GM12878 (cell line): Measurements from ENCODE around the gene SMARCC1. TPM values are rescaled to one million over a fixed set of nuclear protein-coding genes. Genes with fewer than 3 reads are reported as not detected.

Experiments used
- ATAC-seq: fragments of 200-7000 bp; cut with Tn5 transposase; 3 replicates; pipeline ENCODE4 v1.9.1; 2020; ENCODE audit warnings: mild to moderate bottlenecking, moderate library complexity
- BruUV-seq: library from RNA; stranded (reverse); fragments of 400-500 nt; replicated peaks from 2 replicates; lab custom pipeline; 2021; lab: Mats Ljungman, UMichigan
- CTCF ChIA-PET: fragments of 300-600 bp; sonication (Branson Sonifier 250); formaldehyde crosslinking; extraction: SDS; loops from one replicate; lab custom pipeline; 2021; ENCODE audit warnings: inconsistent platforms; lab: Yijun Ruan, JAX
- POLR2A ChIA-PET: fragments of 350-600 bp; formaldehyde crosslinking; extraction: SDS; loops from one replicate; lab custom pipeline; 2021; ENCODE audit warnings: inconsistent platforms; lab: Charles Lee
- RAD21 ChIA-PET: fragments of 300-600 bp; sonication (Branson Sonifier 250); formaldehyde crosslinking; loops from one replicate; lab custom pipeline; 2023; ENCODE audit warnings: antibody characterized with exemption; ENCODE audit not compliant: unreplicated experiment; lab: Charles Lee
- SMC1A ChIA-PET: fragments of 300-600 bp; sonication (Branson Sonifier 250); formaldehyde crosslinking; loops from one replicate; lab custom pipeline; 2023; ENCODE audit not compliant: unreplicated experiment, uncharacterized antibody; lab: Charles Lee
- DNase-seq: peaks from one replicate; pipeline ENCODE4 v3.0.0-alpha.2; 2011; ENCODE audit warnings: low read depth, low spot score
- FAIRE-seq: peaks from 3 replicates; lab custom pipeline; 2011; peaks lifted over from hg19 to GRCh38; lab: Jason Lieb, UNC
- H2AFZ ChIP-seq: 2 replicates; pipeline ENCODE4 v1.6.0; 2011; ENCODE audit warnings: low read depth, low read length, control low read depth; ENCODE audit not compliant: control insufficient read depth
- H3K27ac ChIP-seq: 2 replicates; pipeline ENCODE4 v1.5.1; 2011; ENCODE audit warnings: control low read depth; ENCODE audit not compliant: control insufficient read depth, insufficient read depth
- H3K27me3 ChIP-seq, 2 experiments: replicated peaks in 1 of 2; 2 replicates each; pipeline versions ENCODE4 v1.6.0 to v1.6.1; 2011; ENCODE audit warnings: low read length in 1 of 2; ENCODE audit not compliant: control insufficient read depth in 2 of 2, insufficient read depth in 2 of 2
- H3K36me3 ChIP-seq, 2 experiments: 2 replicates each; pipeline ENCODE4 v1.5.1; 2011; ENCODE audit warnings: low read length in 1 of 2; ENCODE audit not compliant: control insufficient read depth in 2 of 2, insufficient read depth in 2 of 2
- H3K4me1 ChIP-seq: 2 replicates; pipeline ENCODE4 v1.6.1; 2011; ENCODE audit warnings: mild to moderate bottlenecking, low read length, moderate library complexity, mixed read lengths; ENCODE audit not compliant: control insufficient read depth, insufficient read depth
- H3K4me2 ChIP-seq: 2 replicates; pipeline ENCODE4 v1.6.0; 2011; ENCODE audit warnings: control low read depth; ENCODE audit not compliant: control insufficient read depth, insufficient read depth
- H3K4me3 ChIP-seq: fragments of 200-600 bp; sonication (generic); 2 replicates; pipeline ENCODE4 v1.5.1; 2016
- H3K79me2 ChIP-seq: 2 replicates; pipeline ENCODE4 v1.6.0; 2011; ENCODE audit warnings: low read length; ENCODE audit not compliant: control insufficient read depth, insufficient read depth
- H3K9ac ChIP-seq: 2 replicates; pipeline ENCODE4 v1.8.0; 2011; ENCODE audit warnings: low read length, control low read depth, mixed read lengths; ENCODE audit not compliant: control insufficient read depth, insufficient read depth
- H3K9me3 ChIP-seq: replicated peaks from 3 replicates; pipeline ENCODE4 v1.5.1; 2011; ENCODE audit warnings: mild to moderate bottlenecking, low read length; ENCODE audit not compliant: control insufficient read depth, insufficient read depth
- H4K20me1 ChIP-seq: 2 replicates; pipeline ENCODE4 v1.6.0; 2011; ENCODE audit not compliant: control insufficient read depth, insufficient read depth
- CREM ChIP-seq: IDR thresholded peaks from 2 replicates; pipeline ENCODE4 v1.6.1; 2014; ENCODE audit warnings: antibody characterized with exemption, low read depth
- DPF2 ChIP-seq: fragments of 450-650 bp; IDR thresholded peaks from 2 replicates; pipeline ENCODE4 v1.6.1; 2017; ENCODE audit warnings: mild to moderate bottlenecking
- FOS ChIP-seq: IDR thresholded peaks from 3 replicates; pipeline ENCODE4 v1.6.1; 2011; ENCODE audit warnings: borderline replicate concordance; ENCODE audit not compliant: insufficient read length; ENCODE audit errors: extremely low read depth
- HDAC2 ChIP-seq: fragments of 200-600 bp; sonication (generic); IDR thresholded peaks from 2 replicates; pipeline ENCODE4 v1.6.1; 2017
- IRF3 ChIP-seq: fragments of 450-650 bp; IDR thresholded peaks from 2 replicates; pipeline ENCODE4 v1.6.1; 2014; ENCODE audit warnings: mild to moderate bottlenecking
- MTA3 ChIP-seq: IDR thresholded peaks from 2 replicates; pipeline ENCODE4 v1.6.1; 2012; ENCODE audit warnings: low read length, inconsistent platforms, borderline replicate concordance
- MYB ChIP-seq: fragments of 150-350 bp; IDR thresholded peaks from 2 replicates; pipeline ENCODE4 v1.6.1; 2014; ENCODE audit warnings: mild to moderate bottlenecking, low read depth, low read length, borderline replicate concordance
- MYC ChIP-seq: IDR thresholded peaks from 2 replicates; pipeline ENCODE4 v1.6.1; 2011; ENCODE audit warnings: mild to moderate bottlenecking, low read length, moderate library complexity, inconsistent platforms; ENCODE audit not compliant: insufficient read depth, insufficient replicate concordance, insufficient read length, severe bottlenecking
- POLR2A ChIP-seq: IDR thresholded peaks from 2 replicates; pipeline ENCODE4 v1.6.1; 2011; ENCODE audit warnings: low read depth, mild to moderate bottlenecking, low read length
- SKIL ChIP-seq: fragments of 450-650 bp; IDR thresholded peaks from 2 replicates; pipeline ENCODE4 v1.6.1; 2017; ENCODE audit warnings: mild to moderate bottlenecking, low read depth, inconsistent platforms; ENCODE audit not compliant: poor library complexity, severe bottlenecking
- SMAD1 ChIP-seq: fragments of 450-650 bp; IDR thresholded peaks from 2 replicates; pipeline ENCODE4 v1.6.1; 2018; ENCODE audit warnings: mild to moderate bottlenecking, low read depth; ENCODE audit not compliant: partially characterized antibody
- SREBF2 ChIP-seq: IDR thresholded peaks from 2 replicates; pipeline ENCODE4 v1.6.1; 2012; ENCODE audit warnings: mild to moderate bottlenecking, low read length
- ZNF217 ChIP-seq: fragments of 450-650 bp; IDR thresholded peaks from 2 replicates; pipeline ENCODE4 v1.6.1; 2017; ENCODE audit warnings: antibody characterized with exemption, mild to moderate bottlenecking
- ZNF687 ChIP-seq: fragments of 450-650 bp; IDR thresholded peaks from 2 replicates; pipeline ENCODE4 v1.6.1; 2017; ENCODE audit warnings: mild to moderate bottlenecking, moderate library complexity
- WGBS: methylation state at CpG from one replicate; pipeline ENCODE4 v1.1.6; 2016; ENCODE audit warnings: low lambda C conversion rate; ENCODE audit not compliant: insufficient replicate concordance, insufficient coverage; ENCODE audit errors: missing lambda C conversion rate; 5-methylcytosine and 5-hydroxymethylcytosine counted together
- in situ Hi-C: fragments of 300-500 bp; cut with MboI; formaldehyde crosslinking; loops from 9 replicates; pipeline ENCODE4 v1.14.3; 2018; ENCODE audit warnings: mixed read lengths
- intact Hi-C: fragments of 100-400 bp; cut with micrococcal nuclease; formaldehyde crosslinking; loops from one replicate; pipeline ENCODE4 v1.14.2; 2022; ENCODE audit not compliant: unreplicated experiment
- polyA plus RNA-seq, 11 experiments: library from polyadenylated mRNA; depleted of rRNA in 4 of 11; unstranded in 6 of 11; stranded (reverse) in 5 of 11; fragments of >200 nt; fragmentation: Nextera tagmentation in 4 of 11; fragmentation: Illumina TruSeq in 1 of 11; extraction: Ambion mirVana in 4 of 11; extraction: Trizol in 1 of 11; gene quantifications; 1 replicate in 1 of 11; 2 replicates in 10 of 11; pipeline versions ENCODE4 v1.2.1 to v1.2.3, GENCODE V29; 2011 to 2016; ENCODE audit warnings: inconsistent platforms in 2 of 11, missing spikeins in 2 of 11, low read depth in 1 of 11
- total RNA-seq, 4 experiments: library from RNA; depleted of rRNA in 3 of 4; stranded (reverse); fragments of >200 nt in 3 of 4; fragmentation: Illumina TruSeq in 1 of 4; extraction: Trizol in 1 of 4; gene quantifications; 2 replicates each; pipeline versions ENCODE4 v1.2.1 to v1.2.3, GENCODE V29; 2013 to 2021

SMARCC1 gene
- total and polyA plus RNA-seq, 10 of the 15 experiments (the other 5 are each of a cell fraction or from before 2014, with no cell fraction given) = 26.6 to 147 (median 57.1) TPM

DNA sequence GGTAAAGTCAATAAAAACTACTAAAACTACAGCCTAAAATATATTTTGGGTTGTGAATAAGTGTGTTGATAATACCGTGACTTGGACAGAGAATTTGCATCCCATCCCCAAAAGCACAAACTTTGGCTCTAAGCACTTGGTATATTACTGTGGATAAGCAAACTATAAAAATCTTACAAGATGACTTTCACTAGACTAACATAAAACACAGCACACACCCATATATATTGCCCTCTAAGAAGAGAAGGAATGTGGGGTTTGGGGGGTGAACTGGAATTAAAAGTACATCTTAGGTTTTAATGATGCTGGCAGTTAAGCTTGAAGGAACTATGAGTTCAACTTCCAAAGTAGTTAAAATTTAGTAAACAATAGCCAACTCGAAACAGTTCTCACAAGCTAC is 174.4 kb downstream of the SMARCC1 start:
- Histone ChIP-seq H3K27ac (no peak overlapping the region), H3K79me2 (no peaks in the 10 kb centered on the region), H4K20me1 (no peaks in the 10 kb centered on the region), H3K4me2 (no peak overlapping the region), H3K9me3 (no peaks in the 10 kb centered on the region), H2AFZ (no peak overlapping the region)
- in situ Hi-C loops = no loop called here
- WGBS = 77% methylated on average over 2 of the region's 2 CpGs
- SMC1A ChIA-PET = interaction anchor here (1.0 to 1.4 kb wide), 3 partner anchors 8 to 44 kb away, joined by 4 to 7 read pairs (median 6); no protein-coding TSS in a partner anchor
- no peak for ATAC-seq
- intact Hi-C loops = no loop called here
- POLR2A ChIA-PET = no interaction called here
- RAD21 ChIA-PET = no interaction called here
- TF ChIP-seq POLR2A = no peak
- TF ChIP-seq SMAD1 = no peak
- no peak for TF ChIP-seq HDAC2
- TF ChIP-seq FOS = no peak
- TF ChIP-seq MYB = no peak
- no peak for TF ChIP-seq SREBF2
- TF ChIP-seq SKIL = no peak
- TF ChIP-seq ZNF217 = no peak
- no peak for TF ChIP-seq DPF2
- no peak for TF ChIP-seq MYC
- TF ChIP-seq CREM = no peak
- TF ChIP-seq MTA3 = no peak
- TF ChIP-seq IRF3 = no peak
- no peak for TF ChIP-seq ZNF687
- TF ChIP-seq, all 136 proteins: peak for 0
- H3K27me3 ChIP-seq = no peaks in the 10 kb centered on the region
- no peak for FAIRE-seq
- no peak overlapping the region for H3K9ac ChIP-seq
- H3K36me3 ChIP-seq = peaks cover 11 to 32% of the 10 kb centered on the region in 2 experiments
- no TSS peak for BruUV-seq
- DNase-seq = no peak
- no peak overlapping the region for H3K4me3 ChIP-seq
- no peaks in the 10 kb centered on the region for H3K4me1 ChIP-seq
- CTCF ChIA-PET = interaction anchor here (3.2 kb wide), 1 partner anchor 9 kb away, joined by 8 read pairs; no protein-coding TSS in a partner anchor
